Measurements from ENCODE around the gene MDH2.

- TF ChIP-seq CTCF (IDR thresholded peaks at IDR 0.05; ENCODE audit: low read depth, low read length, missing input control) (no peak), FOXA1 (IDR thresholded peaks at IDR 0.05) (no peak), GABPA (IDR thresholded peaks at IDR 0.05 in 1 of 2, conservative IDR thresholded peaks at IDR 0.05 in 1 of 2) (no peak), NR2F2 (IDR thresholded peaks at IDR 0.05) (no peak), MAX (IDR thresholded peaks at IDR 0.05) (no peak), SP1 (IDR thresholded peaks at IDR 0.05) (no peak), ZBTB33 (IDR thresholded peaks at IDR 0.05) (no peak), HNF4A (conservative IDR thresholded peaks at IDR 0.05) (no peak)
- TF ChIP-seq, protein P1, sequence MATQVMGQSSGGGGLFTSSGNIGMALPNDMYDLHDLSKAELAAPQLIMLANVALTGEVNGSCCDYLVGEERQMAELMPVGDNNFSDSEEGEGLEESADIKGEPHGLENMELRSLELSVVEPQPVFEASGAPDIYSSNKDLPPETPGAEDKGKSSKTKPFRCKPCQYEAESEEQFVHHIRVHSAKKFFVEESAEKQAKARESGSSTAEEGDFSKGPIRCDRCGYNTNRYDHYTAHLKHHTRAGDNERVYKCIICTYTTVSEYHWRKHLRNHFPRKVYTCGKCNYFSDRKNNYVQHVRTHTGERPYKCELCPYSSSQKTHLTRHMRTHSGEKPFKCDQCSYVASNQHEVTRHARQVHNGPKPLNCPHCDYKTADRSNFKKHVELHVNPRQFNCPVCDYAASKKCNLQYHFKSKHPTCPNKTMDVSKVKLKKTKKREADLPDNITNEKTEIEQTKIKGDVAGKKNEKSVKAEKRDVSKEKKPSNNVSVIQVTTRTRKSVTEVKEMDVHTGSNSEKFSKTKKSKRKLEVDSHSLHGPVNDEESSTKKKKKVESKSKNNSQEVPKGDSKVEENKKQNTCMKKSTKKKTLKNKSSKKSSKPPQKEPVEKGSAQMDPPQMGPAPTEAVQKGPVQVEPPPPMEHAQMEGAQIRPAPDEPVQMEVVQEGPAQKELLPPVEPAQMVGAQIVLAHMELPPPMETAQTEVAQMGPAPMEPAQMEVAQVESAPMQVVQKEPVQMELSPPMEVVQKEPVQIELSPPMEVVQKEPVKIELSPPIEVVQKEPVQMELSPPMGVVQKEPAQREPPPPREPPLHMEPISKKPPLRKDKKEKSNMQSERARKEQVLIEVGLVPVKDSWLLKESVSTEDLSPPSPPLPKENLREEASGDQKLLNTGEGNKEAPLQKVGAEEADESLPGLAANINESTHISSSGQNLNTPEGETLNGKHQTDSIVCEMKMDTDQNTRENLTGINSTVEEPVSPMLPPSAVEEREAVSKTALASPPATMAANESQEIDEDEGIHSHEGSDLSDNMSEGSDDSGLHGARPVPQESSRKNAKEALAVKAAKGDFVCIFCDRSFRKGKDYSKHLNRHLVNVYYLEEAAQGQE (IDR thresholded peaks at IDR 0.05) = no peak
- TF ChIP-seq, protein P2, sequence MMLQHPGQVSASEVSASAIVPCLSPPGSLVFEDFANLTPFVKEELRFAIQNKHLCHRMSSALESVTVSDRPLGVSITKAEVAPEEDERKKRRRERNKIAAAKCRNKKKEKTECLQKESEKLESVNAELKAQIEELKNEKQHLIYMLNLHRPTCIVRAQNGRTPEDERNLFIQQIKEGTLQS (IDR thresholded peaks at IDR 0.05) = no peak
These were observed 17.2 kb downstream of the MDH2 start for GRCh38 chr7:76065016-76065612.

All from liver (tissue), 3 donors.